Esophagus squamous epithelium (tissue), 4 donors: ENCODE results near the gene ACP6.

Experiments used
- CTCF ChIP-seq, 6 experiments: fragments of 450-650 bp in 4 of 6; fragments of 200-600 bp in 2 of 6; sonication (generic) in 2 of 6; IDR thresholded peaks; one replicate each; pipeline ENCODE4 v1.5.1; 2016 to 2019; ENCODE audit warnings: antibody characterized with exemption in 6 of 6, mild to moderate bottlenecking in 4 of 6, moderate library complexity in 4 of 6
- POLR2A ChIP-seq, 4 donors: fragments of 450-650 bp; IDR thresholded peaks; one replicate each; pipeline ENCODE4 v1.6.1; 2017; ENCODE audit warnings: antibody characterized with exemption in 4 of 4, mild to moderate bottlenecking in 4 of 4, moderate library complexity in 3 of 4

- TF ChIP-seq CTCF (IDR thresholded peaks at IDR 0.05) (no peak), POLR2A (IDR thresholded peaks at IDR 0.05) (no peak)
Measured at GRCh38 chr1:147641291-147641690, 29.0 kb downstream of the ACP6 start.
